Breast epithelium (tissue), 3 donors: ENCODE measurements around the gene NCOA5.

Experiments used
- POLR2A ChIP-seq: fragments of 450-650 bp; IDR thresholded peaks from one replicate; pipeline ENCODE4 v1.6.1; 2016; ENCODE audit warnings: antibody characterized with exemption, mild to moderate bottlenecking, moderate library complexity
- POLR2AphosphoS5 ChIP-seq, 3 donors: sonication (generic); formaldehyde crosslinking; IDR thresholded peaks; one replicate each; pipeline ENCODE4 v1.6.1; 2017; ENCODE audit warnings: antibody characterized with exemption in 3 of 3
- TF ChIP-seq, protein P1 (sequence below), 3 donors: fragments of 450-650 bp; IDR thresholded peaks; one replicate each; pipeline ENCODE4 v1.5.1; 2016 to 2017; ENCODE audit warnings: antibody characterized with exemption in 3 of 3, mild to moderate bottlenecking in 3 of 3, moderate library complexity in 3 of 3

DNA sequence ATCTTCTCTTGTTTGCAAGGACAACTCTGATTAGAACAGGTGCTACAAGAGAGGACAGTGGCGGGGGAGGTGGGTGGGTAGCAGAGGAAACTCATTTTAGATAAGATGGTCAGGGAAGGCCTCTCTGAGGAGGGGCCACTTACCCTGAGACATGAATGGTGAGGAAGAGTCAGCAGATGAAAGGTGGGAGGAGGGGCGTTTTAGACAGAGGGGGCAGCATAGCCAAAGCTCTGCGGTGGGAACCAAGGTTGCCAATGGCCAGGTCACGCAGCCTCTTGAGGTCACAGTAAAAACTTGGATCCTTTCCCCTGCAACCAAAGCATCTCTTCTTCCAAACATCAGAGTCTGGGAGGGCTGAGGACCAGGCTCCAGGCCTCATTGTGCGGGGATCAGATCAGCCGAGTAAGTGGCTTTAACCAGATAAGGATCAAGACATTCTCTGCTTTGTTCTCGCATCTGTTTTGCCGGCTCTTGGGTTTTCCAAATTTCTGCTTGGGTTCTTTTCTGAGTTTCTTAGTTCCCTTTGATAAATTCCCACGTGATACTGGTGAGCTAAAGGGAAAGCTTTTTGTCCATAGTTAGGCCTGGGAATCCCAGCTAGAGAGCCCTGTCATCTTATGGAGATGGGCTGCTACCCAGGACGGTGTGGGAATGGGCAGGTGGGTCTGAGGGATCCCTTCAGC, 22.8 kb upstream of the NCOA5 start:
- TF ChIP-seq, protein P1, sequence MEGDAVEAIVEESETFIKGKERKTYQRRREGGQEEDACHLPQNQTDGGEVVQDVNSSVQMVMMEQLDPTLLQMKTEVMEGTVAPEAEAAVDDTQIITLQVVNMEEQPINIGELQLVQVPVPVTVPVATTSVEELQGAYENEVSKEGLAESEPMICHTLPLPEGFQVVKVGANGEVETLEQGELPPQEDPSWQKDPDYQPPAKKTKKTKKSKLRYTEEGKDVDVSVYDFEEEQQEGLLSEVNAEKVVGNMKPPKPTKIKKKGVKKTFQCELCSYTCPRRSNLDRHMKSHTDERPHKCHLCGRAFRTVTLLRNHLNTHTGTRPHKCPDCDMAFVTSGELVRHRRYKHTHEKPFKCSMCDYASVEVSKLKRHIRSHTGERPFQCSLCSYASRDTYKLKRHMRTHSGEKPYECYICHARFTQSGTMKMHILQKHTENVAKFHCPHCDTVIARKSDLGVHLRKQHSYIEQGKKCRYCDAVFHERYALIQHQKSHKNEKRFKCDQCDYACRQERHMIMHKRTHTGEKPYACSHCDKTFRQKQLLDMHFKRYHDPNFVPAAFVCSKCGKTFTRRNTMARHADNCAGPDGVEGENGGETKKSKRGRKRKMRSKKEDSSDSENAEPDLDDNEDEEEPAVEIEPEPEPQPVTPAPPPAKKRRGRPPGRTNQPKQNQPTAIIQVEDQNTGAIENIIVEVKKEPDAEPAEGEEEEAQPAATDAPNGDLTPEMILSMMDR (IDR thresholded peaks at IDR 0.05), result no peak
- no peak for TF ChIP-seq POLR2AphosphoS5 (IDR thresholded peaks at IDR 0.05)
- TF ChIP-seq POLR2A, result no peak
